ENCODE results near the gene POFUT1. TPM values are rescaled to one million over a fixed set of nuclear protein-coding genes. Genes with fewer than 3 reads are reported as not detected.

POFUT1 gene
- total and polyA plus RNA-seq, 2 experiments from 2014 or later, result 9.3 to 34.0 TPM

GRCh38 chr20:32208499-32209154, 947 bp downstream of the POFUT1 start:
- Histone ChIP-seq H3K9me2 (ENCODE audit: insufficient read depth) (no peaks in the 10 kb centered on the region), H2AFZ (peak overlapping the region; percentile 100), H3K27ac (ENCODE audit: low read depth) (no peak overlapping the region; the same call in 1 of the 2 replicates), H3F3A (replicated peaks; ENCODE audit: low read depth) (peaks cover 23% of the 10 kb centered on the region), H3K79me2 (replicated peaks; ENCODE audit: insufficient read depth) (peaks cover 76% of the 10 kb centered on the region), H3K27me3 (ENCODE audit: insufficient read depth) (no peaks in the 10 kb centered on the region), H3K4me2 (peak overlapping the region; percentile 100), H3K36me3 (ENCODE audit: insufficient read depth) (peaks cover 25% of the 10 kb centered on the region; the same call in 1 of the 2 replicates), H4K20me1 (replicated peaks; ENCODE audit: insufficient read depth) (peaks cover 35% of the 10 kb centered on the region), H3K4me3 (peak overlapping the region; percentile 100), H3K4me1 (ENCODE audit: insufficient read depth) (peaks cover 33% of the 10 kb centered on the region)
- peaks cover 20% of the 10 kb centered on the region for H3K36me3 Mint-ChIP-seq (ENCODE audit: low read depth)
- ATAC-seq, result no peak
- peak overlapping the region; percentile 88 for H3K4me3 Mint-ChIP-seq
- peaks cover 34% of the 10 kb centered on the region for H3K4me1 Mint-ChIP-seq
- H3K27ac Mint-ChIP-seq, result peak overlapping the region; percentile 76
- H3K27me3 Mint-ChIP-seq (ENCODE audit: insufficient read depth, low read depth, poor library complexity), result peaks cover 6% of the 10 kb centered on the region
- TF ChIP-seq ZNF462 (CRISPR knock-in tag; IDR thresholded peaks at IDR 0.05), result no peak
- TF ChIP-seq ZNF114 (CRISPR knock-in tag; IDR thresholded peaks at IDR 0.05), result no peak
- TF ChIP-seq ZNF331 (CRISPR knock-in tag; IDR thresholded peaks at IDR 0.05; ENCODE audit: low read depth), result no peak
- no peak for TF ChIP-seq CREB1 (CRISPR knock-in tag; IDR thresholded peaks at IDR 0.05; ENCODE audit: low read depth)
- TF ChIP-seq JUNB (IDR thresholded peaks at IDR 0.05; ENCODE audit: unreplicated experiment), result no peak
- no peak for TF ChIP-seq EZH2 (IDR thresholded peaks at IDR 0.05; ENCODE audit: low read depth, unreplicated experiment)
- no peak for TF ChIP-seq CTCF (conservative IDR thresholded peaks at IDR 0.05; ENCODE audit: low read depth in 2 of 2)
- no peak for TF ChIP-seq STAT1 (IDR thresholded peaks at IDR 0.05; ENCODE audit: unreplicated experiment)
- TF ChIP-seq EZH2phosphoT487 (IDR thresholded peaks at IDR 0.05; ENCODE audit: unreplicated experiment), result no peak
- no peak for TF ChIP-seq REST (IDR thresholded peaks at IDR 0.05; ENCODE audit: unreplicated experiment)
- no peak for TF ChIP-seq POLR2AphosphoS5 (IDR thresholded peaks at IDR 0.05; ENCODE audit: low read depth)
- no peak for TF ChIP-seq NANOG (IDR thresholded peaks at IDR 0.05; ENCODE audit: borderline replicate concordance)
- TF ChIP-seq ETS1 (IDR thresholded peaks at IDR 0.05), result no peak
- no peak for DNase-seq (ENCODE audit: low spot score)
- no peaks in the 10 kb centered on the region for H3K9me3 Mint-ChIP-seq

Data from GM23338 (cell line).